Measurements from ENCODE around the gene DNPH1. TPM values are rescaled to one million over a fixed set of nuclear protein-coding genes. Genes with fewer than 3 reads are reported as not detected.

DNPH1 gene
- total and polyA plus RNA-seq, 2 donors (not counting 3 experiments of a cell fraction or from before 2014, with no cell fraction given): 37.7 to 120 TPM

- DNase-seq (ENCODE audit: low read depth, low spot score): peak; percentile 48
Observed at GRCh38 chr6:43211955-43212354, 17.3 kb downstream of the DNPH1 start.

GRCh38 chr6:43207286-43207685 is 22.0 kb downstream of the DNPH1 start:
- Histone ChIP-seq H3K36me3 (ENCODE audit: control insufficient read depth in 2 of 2, extremely low read depth in 1 of 2, insufficient read depth in 2 of 2, low read length in 2 of 2) (peaks cover 0 to 7% of the 10 kb centered on the region in 2 experiments), H3K27me3 (ENCODE audit: control insufficient read depth in 2 of 2, insufficient read depth in 2 of 2, low read length in 2 of 2) (no peaks in the 10 kb centered on the region), H3K4me3 (replicated peaks in 1 of 3; ENCODE audit: insufficient read depth in 1 of 3, low read depth in 1 of 3, low read length in 3 of 3) (no peak overlapping the region), H3K9ac (replicated peaks; ENCODE audit: extremely low read depth, insufficient read depth, low read length) (no peak overlapping the region), H3K9me1 (replicated peaks; ENCODE audit: control insufficient read depth, extremely low read depth, insufficient read depth, low read length) (no peaks in the 10 kb centered on the region), H3K79me2 (ENCODE audit: control insufficient read depth, insufficient read depth, low read length) (no peaks in the 10 kb centered on the region), H4K20me1 (replicated peaks; ENCODE audit: control insufficient read depth, extremely low read depth, insufficient read depth, low read length) (no peaks in the 10 kb centered on the region), H2AFZ (ENCODE audit: low read depth, low read length) (no peak overlapping the region), H3K27ac (ENCODE audit: insufficient read depth, low read depth, low read length) (no peak overlapping the region), H3K4me2 (ENCODE audit: insufficient read depth, low read length) (no peak overlapping the region), H3K9me3 (replicated peaks; ENCODE audit: control insufficient read depth, insufficient read depth, low read length) (no peaks in the 10 kb centered on the region), H3K4me1 (ENCODE audit: control insufficient read depth, extremely low read depth, insufficient read depth, low read length) (peaks cover 15% of the 10 kb centered on the region)
- intact Hi-C loops (cut with micrococcal nuclease) (no loop called here), dilution Hi-C loops (cut with MboI; ENCODE audit: extremely low pct_ligation_motif_present, low sequenced_read_pairs) (no loop called here)
- no peak for FAIRE-seq
- DNase-seq (ENCODE audit: low read depth, low spot score): no peak
- no peak for TF ChIP-seq MYC (IDR thresholded peaks at IDR 0.05; ENCODE audit: low read depth, low read length)
- no peak for TF ChIP-seq GATA2 (IDR thresholded peaks at IDR 0.05; ENCODE audit: insufficient read depth, insufficient read length, low read depth, low read length)
- TF ChIP-seq POLR2A (IDR thresholded peaks at IDR 0.05; ENCODE audit: low read depth, low read length): no peak
- TF ChIP-seq POLR2AphosphoS5 (IDR thresholded peaks at IDR 0.05; ENCODE audit: insufficient read depth, low read depth, low read length): no peak
- TF ChIP-seq, protein P1, sequence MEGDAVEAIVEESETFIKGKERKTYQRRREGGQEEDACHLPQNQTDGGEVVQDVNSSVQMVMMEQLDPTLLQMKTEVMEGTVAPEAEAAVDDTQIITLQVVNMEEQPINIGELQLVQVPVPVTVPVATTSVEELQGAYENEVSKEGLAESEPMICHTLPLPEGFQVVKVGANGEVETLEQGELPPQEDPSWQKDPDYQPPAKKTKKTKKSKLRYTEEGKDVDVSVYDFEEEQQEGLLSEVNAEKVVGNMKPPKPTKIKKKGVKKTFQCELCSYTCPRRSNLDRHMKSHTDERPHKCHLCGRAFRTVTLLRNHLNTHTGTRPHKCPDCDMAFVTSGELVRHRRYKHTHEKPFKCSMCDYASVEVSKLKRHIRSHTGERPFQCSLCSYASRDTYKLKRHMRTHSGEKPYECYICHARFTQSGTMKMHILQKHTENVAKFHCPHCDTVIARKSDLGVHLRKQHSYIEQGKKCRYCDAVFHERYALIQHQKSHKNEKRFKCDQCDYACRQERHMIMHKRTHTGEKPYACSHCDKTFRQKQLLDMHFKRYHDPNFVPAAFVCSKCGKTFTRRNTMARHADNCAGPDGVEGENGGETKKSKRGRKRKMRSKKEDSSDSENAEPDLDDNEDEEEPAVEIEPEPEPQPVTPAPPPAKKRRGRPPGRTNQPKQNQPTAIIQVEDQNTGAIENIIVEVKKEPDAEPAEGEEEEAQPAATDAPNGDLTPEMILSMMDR (IDR thresholded peaks at IDR 0.05; ENCODE audit: extremely low read depth in 1 of 2, insufficient read depth in 1 of 2, low read depth in 1 of 2, low read length in 2 of 2): no peak
- TF ChIP-seq EZH2 (IDR thresholded peaks at IDR 0.05; ENCODE audit: borderline replicate concordance, low read depth, low read length, severe bottlenecking): no peak
- no peak for TF ChIP-seq JUN (IDR thresholded peaks at IDR 0.05; ENCODE audit: borderline replicate concordance, insufficient read depth, insufficient read length, low read depth)
- TF ChIP-seq FOS (IDR thresholded peaks at IDR 0.05; ENCODE audit: borderline replicate concordance, insufficient read depth, low read length): no peak
- TF ChIP-seq MAX (IDR thresholded peaks at IDR 0.05; ENCODE audit: insufficient read depth, insufficient read length): no peak
- no TSS peak for BruUV-seq (replicated peaks)
- ChIA-PET CTCF (no interaction called here), POLR2A (no interaction called here)

More at GRCh38 chr6:43211955-43212354, 17.3 kb downstream of the DNPH1 start:
- Histone ChIP-seq H2AFZ (ENCODE audit: low read depth, low read length) (no peak overlapping the region), H3K27me3 (ENCODE audit: control insufficient read depth in 2 of 2, insufficient read depth in 2 of 2, low read length in 2 of 2) (no peaks in the 10 kb centered on the region), H3K36me3 (ENCODE audit: control insufficient read depth in 2 of 2, extremely low read depth in 1 of 2, insufficient read depth in 2 of 2, low read length in 2 of 2) (peaks cover 0 to 19% of the 10 kb centered on the region in 2 experiments), H3K4me3 (replicated peaks in 1 of 3; ENCODE audit: insufficient read depth in 1 of 3, low read depth in 1 of 3, low read length in 3 of 3) (no peak overlapping the region), H3K79me2 (ENCODE audit: control insufficient read depth, insufficient read depth, low read length) (no peaks in the 10 kb centered on the region), H3K9me1 (replicated peaks; ENCODE audit: control insufficient read depth, extremely low read depth, insufficient read depth, low read length) (no peaks in the 10 kb centered on the region), H3K4me1 (ENCODE audit: control insufficient read depth, extremely low read depth, insufficient read depth, low read length) (peaks cover 18% of the 10 kb centered on the region), H3K9me3 (replicated peaks; ENCODE audit: control insufficient read depth, insufficient read depth, low read length) (no peaks in the 10 kb centered on the region), H4K20me1 (replicated peaks; ENCODE audit: control insufficient read depth, extremely low read depth, insufficient read depth, low read length) (no peaks in the 10 kb centered on the region), H3K27ac (ENCODE audit: insufficient read depth, low read depth, low read length) (no peak overlapping the region), H3K4me2 (ENCODE audit: insufficient read depth, low read length) (no peak overlapping the region), H3K9ac (replicated peaks; ENCODE audit: extremely low read depth, insufficient read depth, low read length) (no peak overlapping the region)
- dilution Hi-C loops (cut with MboI; ENCODE audit: extremely low pct_ligation_motif_present, low sequenced_read_pairs) (no loop called here), intact Hi-C loops (cut with micrococcal nuclease) (no loop called here)
- no TSS peak for BruUV-seq (replicated peaks)
- no peak for TF ChIP-seq EZH2 (IDR thresholded peaks at IDR 0.05; ENCODE audit: borderline replicate concordance, low read depth, low read length, severe bottlenecking)
- TF ChIP-seq, protein P1 (IDR thresholded peaks at IDR 0.05; ENCODE audit: extremely low read depth in 1 of 2, insufficient read depth in 1 of 2, low read depth in 1 of 2, low read length in 2 of 2): peak in 1 of 2 donors; percentile 27
- peak; percentile 55 for FAIRE-seq
- POLR2A ChIA-PET: no interaction called here
- CTCF ChIA-PET: interaction anchor here (1.0 to 1.6 kb wide), 4 partner anchors 11 to 122 kb away, joined by 3 to 8 read pairs (median 6); partner anchors contain the start of gene DNPH1
